ENCODE data around the gene PDP2.

Gene PDP2

DNA sequence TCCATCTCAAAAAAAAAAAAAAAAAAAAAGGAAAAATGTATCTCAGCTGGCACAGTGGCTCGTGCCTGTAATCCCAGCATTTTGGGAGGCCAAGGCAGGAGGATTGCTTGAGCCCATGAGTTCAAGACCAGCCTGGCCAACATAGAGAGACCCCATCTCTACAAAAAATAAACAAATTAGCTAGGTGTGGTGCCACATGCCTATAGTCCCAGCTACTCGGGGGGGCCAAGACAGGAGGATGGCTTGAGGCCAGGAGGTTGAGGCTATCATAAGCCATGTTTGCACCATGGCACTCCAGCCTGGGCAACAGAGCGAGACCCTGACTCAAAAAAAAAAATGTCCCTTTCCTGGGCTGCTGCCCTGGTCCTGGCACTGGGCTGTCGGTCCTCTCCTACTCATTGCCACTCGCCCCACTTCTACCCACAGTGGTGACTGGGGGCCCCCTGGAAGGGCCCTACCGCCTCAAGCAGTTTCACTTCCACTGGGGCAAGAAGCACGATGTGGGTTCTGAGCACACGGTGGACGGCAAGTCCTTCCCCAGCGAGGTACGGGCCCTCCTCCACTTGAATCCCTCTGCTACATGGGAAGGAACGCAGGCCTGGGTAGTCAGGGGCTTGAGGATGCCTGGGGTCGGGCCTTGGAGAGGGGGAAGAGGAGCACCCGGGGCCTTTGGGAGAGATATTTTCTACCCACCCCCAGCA lies 30.1 kb upstream of the PDP2 start:
- no peak overlapping the region for H3K4me3 ChIP-seq (replicated peaks; ENCODE audit: insufficient read depth, low read length)
- H3K27ac ChIP-seq (replicated peaks) = no peak overlapping the region
- no peak for DNase-seq (ENCODE audit: low read depth in 1 of 2, low spot score in 1 of 2)
- H3K27me3 ChIP-seq (ENCODE audit: insufficient read depth, poor library complexity, severe bottlenecking) = peaks cover 8% of the 10 kb centered on the region
- TF ChIP-seq, protein P1, sequence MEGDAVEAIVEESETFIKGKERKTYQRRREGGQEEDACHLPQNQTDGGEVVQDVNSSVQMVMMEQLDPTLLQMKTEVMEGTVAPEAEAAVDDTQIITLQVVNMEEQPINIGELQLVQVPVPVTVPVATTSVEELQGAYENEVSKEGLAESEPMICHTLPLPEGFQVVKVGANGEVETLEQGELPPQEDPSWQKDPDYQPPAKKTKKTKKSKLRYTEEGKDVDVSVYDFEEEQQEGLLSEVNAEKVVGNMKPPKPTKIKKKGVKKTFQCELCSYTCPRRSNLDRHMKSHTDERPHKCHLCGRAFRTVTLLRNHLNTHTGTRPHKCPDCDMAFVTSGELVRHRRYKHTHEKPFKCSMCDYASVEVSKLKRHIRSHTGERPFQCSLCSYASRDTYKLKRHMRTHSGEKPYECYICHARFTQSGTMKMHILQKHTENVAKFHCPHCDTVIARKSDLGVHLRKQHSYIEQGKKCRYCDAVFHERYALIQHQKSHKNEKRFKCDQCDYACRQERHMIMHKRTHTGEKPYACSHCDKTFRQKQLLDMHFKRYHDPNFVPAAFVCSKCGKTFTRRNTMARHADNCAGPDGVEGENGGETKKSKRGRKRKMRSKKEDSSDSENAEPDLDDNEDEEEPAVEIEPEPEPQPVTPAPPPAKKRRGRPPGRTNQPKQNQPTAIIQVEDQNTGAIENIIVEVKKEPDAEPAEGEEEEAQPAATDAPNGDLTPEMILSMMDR (IDR thresholded peaks at IDR 0.05; ENCODE audit: insufficient read depth, low read length) = no peak
- TF ChIP-seq SPI1 (IDR thresholded peaks at IDR 0.05; ENCODE audit: borderline replicate concordance, low read depth) (no peak), REST (IDR thresholded peaks at IDR 0.05; ENCODE audit: insufficient replicate concordance, low read depth) (no peak), GABPA (IDR thresholded peaks at IDR 0.05; ENCODE audit: low read depth) (no peak)

DNA sequence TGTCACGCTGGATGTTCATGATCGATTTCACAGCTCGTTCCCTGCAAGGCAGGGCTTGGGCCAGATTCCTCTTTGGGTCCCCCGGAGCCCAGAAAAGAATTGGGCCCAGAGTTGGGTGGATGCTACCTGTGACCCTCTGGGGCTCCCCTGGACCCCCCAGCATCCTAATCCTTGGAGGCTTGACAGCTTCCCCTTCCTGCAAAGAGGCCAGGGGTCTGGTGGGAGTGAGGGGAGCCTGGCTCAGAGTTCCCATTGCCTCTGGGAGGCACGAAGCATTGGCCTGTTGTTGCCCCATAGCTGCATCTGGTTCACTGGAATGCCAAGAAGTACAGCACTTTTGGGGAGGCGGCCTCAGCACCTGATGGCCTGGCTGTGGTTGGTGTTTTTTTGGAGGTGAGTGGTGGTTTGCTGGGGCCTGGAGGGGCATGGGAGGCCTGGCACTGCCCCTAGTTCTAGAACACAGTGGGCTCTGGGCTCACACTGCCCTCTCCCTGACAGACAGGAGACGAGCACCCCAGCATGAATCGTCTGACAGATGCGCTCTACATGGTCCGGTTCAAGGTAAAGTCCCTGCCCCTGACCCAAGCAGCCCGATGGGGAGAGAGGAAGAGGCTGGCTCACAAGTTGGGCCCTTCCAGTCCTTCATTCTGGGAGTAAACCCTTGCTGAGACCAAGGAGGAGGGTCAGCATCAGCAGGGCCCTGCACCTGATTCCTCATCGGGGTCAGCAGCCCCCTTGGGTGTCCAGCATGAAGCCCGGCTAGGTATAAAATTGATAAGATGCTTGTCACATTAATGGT lies 28.9 kb upstream of the PDP2 start:
- DNase-seq (ENCODE audit: low read depth in 1 of 2, low spot score in 1 of 2) = no peak
- TF ChIP-seq REST (IDR thresholded peaks at IDR 0.05; ENCODE audit: insufficient replicate concordance, low read depth) (no peak), GABPA (IDR thresholded peaks at IDR 0.05; ENCODE audit: low read depth) (no peak), SPI1 (IDR thresholded peaks at IDR 0.05; ENCODE audit: borderline replicate concordance, low read depth) (no peak), POLR2AphosphoS5 (IDR thresholded peaks at IDR 0.05; ENCODE audit: low read depth) (no peak)
- TF ChIP-seq, protein P1 (IDR thresholded peaks at IDR 0.05; ENCODE audit: insufficient read depth, low read length) = no peak
- Histone ChIP-seq H3K4me3 (replicated peaks; ENCODE audit: insufficient read depth, low read length) (no peak overlapping the region), H3K27me3 (ENCODE audit: insufficient read depth, poor library complexity, severe bottlenecking) (no peaks in the 10 kb centered on the region), H3K27ac (replicated peaks) (no peak overlapping the region)

DNA sequence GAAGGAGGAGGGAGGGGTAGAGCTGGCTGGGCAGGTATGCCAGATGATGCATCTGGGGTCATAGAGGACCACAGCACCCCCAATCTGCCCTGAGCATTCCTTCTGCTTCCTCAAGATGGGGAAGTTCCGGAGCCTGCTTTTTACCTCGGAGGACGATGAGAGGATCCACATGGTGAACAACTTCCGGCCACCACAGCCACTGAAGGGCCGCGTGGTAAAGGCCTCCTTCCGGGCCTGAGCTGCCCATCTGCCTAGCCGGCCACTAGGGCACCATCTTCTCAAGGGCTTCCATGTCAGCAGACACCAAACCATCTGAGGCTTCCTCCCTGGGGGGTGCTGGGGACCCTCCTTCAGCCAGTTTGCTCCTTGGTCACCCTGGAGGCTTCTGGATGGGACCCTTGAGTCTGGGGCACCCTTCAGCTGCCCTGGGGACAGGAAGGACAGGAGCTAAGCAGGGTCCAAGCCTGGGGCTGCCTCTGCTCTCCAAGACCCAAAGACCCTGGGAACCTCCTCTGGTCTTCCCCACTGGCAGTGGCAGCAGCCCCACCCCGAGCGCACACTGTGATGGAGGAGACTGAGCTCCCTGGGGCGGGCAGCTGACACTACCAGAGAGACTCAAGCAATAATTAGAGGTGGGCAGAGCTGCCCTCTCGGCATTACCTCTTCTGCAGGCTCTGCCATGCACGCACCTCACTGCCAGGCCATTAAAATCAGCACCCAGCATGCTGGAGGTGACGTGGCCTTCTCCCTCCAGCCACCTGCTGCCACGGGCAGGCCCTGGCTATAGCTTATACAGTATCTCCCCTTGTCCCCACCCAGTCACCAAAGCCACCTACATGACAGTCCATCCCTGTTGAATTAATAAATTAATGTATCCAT lies 26.8 kb upstream of the PDP2 start:
- 0 out of 2 replicates have a peak, but pooled peaks have one; percentile 17 for TF ChIP-seq POLR2AphosphoS5 (IDR thresholded peaks at IDR 0.05; ENCODE audit: low read depth)
- TF ChIP-seq, protein P1 (IDR thresholded peaks at IDR 0.05; ENCODE audit: insufficient read depth, low read length) = no peak
- no peak for TF ChIP-seq GABPA (IDR thresholded peaks at IDR 0.05; ENCODE audit: low read depth)
- Histone ChIP-seq H3K27ac (replicated peaks) (no peak overlapping the region), H3K27me3 (ENCODE audit: insufficient read depth, poor library complexity, severe bottlenecking) (no peaks in the 10 kb centered on the region), H3K4me3 (replicated peaks; ENCODE audit: insufficient read depth, low read length) (no peak overlapping the region)
- DNase-seq (ENCODE audit: low read depth in 1 of 2, low spot score in 1 of 2) = peak; percentile 57 to 58

All from HL-60 (cell line).